Measurements from ENCODE around the gene EPHA2. TPM values are rescaled to one million over a fixed set of nuclear protein-coding genes. Genes with fewer than 3 reads are reported as not detected.
A peak's percentile ranks its signal among the peaks of the same experiment; 100 is the strongest.

Gene EPHA2
- total RNA-seq, 1 donor from 2014 or later, result 76.3 TPM

DNA sequence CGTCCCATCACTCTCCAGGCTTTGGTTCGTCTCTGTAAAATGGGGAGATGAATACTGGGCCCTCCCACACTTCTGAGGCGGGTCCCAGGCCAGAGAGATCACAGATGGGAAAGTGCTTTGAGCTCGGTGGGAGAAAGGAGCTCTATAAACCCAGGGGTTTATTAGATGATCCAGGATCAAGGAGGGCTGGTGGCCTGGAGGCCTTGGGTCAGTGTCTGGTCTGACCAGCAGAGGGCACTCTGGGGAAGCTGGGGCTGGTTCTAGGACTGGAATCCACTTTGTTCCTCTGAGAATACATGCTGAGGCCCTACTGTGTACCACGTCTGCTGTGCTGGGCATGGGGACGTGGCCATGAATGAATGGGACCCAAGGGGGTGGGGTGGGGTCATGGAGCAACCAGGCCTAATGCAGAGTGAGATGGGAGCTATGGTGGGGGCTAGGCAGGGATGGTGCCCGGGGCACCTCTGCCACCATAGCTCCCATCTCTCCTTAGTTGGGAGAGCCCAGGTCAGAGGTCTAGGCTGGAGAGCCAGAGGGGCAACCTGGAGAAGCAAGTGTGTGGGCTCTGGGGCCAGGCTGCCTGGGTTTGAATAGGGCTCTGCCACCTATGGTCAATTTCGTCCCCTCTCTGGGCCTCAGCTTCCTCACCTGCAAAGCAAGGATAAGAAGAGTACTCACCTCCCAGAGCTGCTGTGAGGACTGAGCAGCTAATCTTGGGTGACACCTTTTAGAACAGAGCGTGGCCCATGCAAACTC, 73.4 kb downstream of the EPHA2 start:
- TF ChIP-seq, protein P1, sequence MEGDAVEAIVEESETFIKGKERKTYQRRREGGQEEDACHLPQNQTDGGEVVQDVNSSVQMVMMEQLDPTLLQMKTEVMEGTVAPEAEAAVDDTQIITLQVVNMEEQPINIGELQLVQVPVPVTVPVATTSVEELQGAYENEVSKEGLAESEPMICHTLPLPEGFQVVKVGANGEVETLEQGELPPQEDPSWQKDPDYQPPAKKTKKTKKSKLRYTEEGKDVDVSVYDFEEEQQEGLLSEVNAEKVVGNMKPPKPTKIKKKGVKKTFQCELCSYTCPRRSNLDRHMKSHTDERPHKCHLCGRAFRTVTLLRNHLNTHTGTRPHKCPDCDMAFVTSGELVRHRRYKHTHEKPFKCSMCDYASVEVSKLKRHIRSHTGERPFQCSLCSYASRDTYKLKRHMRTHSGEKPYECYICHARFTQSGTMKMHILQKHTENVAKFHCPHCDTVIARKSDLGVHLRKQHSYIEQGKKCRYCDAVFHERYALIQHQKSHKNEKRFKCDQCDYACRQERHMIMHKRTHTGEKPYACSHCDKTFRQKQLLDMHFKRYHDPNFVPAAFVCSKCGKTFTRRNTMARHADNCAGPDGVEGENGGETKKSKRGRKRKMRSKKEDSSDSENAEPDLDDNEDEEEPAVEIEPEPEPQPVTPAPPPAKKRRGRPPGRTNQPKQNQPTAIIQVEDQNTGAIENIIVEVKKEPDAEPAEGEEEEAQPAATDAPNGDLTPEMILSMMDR (IDR thresholded peaks at IDR 0.05; ENCODE audit: unreplicated experiment), result peak; percentile 78
- Mint-ChIP-seq H3K27me3 (ENCODE audit: low read depth) (no peaks in the 10 kb centered on the region), H3K27ac (no peak overlapping the region), H3K9me3 (no peaks in the 10 kb centered on the region), H3K36me3 (no peaks in the 10 kb centered on the region), H3K4me1 (peaks cover 10% of the 10 kb centered on the region), H3K4me3 (no peak overlapping the region)
- DNase-seq (ENCODE audit: low spot score in 2 of 2, unreplicated experiment in 2 of 2), result peak in 1 of 2 experiments; percentile 73

DNA sequence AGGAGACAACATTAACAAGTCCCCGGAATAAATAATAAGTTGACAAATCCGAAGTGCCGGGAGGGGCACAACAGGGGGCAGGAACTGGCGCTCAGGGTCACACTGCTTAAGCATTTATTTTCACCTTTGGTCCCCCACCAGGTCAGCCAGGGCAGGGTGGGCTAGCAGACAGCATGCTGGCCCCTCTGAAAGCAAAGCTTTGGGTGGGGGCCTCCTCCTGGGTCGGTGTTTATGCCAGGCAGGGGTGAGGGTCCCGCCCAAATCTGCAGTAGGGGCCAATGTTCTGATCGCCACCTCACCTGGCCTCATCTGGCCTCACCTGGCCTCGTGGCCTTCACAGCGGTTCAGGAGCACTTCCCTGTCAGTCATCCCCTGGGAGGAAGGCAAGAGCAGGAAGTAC, 74.2 kb downstream of the EPHA2 start:
- no peak for DNase-seq (ENCODE audit: low spot score in 2 of 2, unreplicated experiment in 2 of 2)
- H3K4me3 Mint-ChIP-seq, result no peak overlapping the region
- H3K27me3 Mint-ChIP-seq (ENCODE audit: low read depth), result no peaks in the 10 kb centered on the region
- H3K36me3 Mint-ChIP-seq, result no peaks in the 10 kb centered on the region
- H3K4me1 Mint-ChIP-seq, result peaks cover 9% of the 10 kb centered on the region
- TF ChIP-seq, protein P1 (IDR thresholded peaks at IDR 0.05; ENCODE audit: unreplicated experiment), result no peak
- H3K9me3 Mint-ChIP-seq, result no peaks in the 10 kb centered on the region
- H3K27ac Mint-ChIP-seq, result no peak overlapping the region

DNA sequence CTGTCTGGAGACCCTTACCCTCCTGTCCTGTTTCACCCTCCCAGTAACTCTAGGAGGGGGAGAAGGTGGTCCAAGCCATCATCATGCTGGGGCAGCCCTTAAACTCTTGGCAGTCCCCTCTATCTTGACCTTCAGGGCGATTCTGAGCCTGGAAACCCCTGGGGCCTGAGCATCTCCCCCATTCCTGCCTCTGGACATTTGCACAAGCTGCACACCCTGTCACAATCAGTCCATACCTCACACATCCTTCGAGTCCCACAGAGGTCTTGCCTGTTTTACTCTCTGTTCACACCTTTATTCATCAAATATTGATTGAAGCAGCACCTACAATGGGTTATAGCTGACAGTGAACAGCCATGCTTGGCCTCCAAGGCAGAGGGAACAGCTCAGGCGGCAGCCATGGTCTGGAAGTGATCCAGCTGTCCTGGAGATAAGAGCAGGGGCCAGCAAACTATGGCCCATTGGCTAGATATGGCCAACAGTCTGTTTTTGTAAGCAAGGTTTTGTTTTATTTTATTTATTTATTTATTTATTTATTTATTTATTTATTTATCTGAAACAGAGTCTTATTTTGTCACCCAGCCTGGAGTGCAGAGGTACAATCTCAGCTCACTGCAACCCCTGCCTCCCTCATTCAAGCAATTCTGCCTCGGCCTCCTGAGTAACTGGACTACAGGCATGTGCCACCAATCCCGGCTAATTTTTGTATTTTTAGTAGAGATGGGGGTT, 75.3 kb downstream of the EPHA2 start:
- DNase-seq (ENCODE audit: low spot score in 2 of 2, unreplicated experiment in 2 of 2), result no peak
- Mint-ChIP-seq H3K4me1 (peaks cover 9% of the 10 kb centered on the region), H3K4me3 (no peak overlapping the region), H3K36me3 (no peaks in the 10 kb centered on the region), H3K27ac (no peak overlapping the region), H3K9me3 (no peaks in the 10 kb centered on the region), H3K27me3 (ENCODE audit: low read depth) (no peaks in the 10 kb centered on the region)
- TF ChIP-seq, protein P1 (IDR thresholded peaks at IDR 0.05; ENCODE audit: unreplicated experiment), result no peak

DNA sequence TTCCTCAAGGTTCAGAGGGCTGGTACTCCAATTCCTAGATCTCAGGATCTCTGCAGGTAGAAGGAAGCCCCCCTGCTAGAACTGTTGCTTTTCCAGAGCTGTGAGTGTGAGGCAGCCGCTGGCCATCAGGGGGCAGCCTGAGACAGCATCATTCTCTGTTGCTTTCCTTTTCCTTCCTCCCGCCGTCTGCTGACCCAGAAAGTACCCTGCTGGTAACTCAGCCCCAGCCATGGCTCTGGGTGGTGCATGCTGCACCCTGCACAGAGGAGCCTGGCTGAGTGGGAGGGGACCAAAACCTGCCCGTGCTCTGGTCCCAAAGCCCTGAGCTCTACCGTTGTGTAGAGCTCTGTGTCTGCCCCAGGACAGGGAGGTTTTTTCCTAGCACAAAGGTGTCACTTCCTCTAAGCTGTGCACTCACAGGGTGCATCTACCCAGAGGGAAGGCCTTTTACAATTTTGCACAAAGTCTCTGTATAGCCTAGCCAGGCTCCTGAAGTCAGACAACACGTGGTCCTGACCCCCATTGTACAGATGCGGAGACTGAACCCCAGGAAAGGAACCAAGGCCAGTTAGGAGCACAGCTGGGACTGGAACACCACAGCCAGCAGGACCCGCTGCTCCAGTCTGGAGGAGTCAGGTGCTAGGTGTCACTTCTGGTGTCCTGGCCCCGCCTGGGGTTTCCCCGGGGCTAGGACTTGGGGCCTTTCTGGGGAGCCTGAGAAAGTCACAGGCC, 76.8 kb downstream of the EPHA2 start:
- Mint-ChIP-seq H3K9me3 (no peaks in the 10 kb centered on the region), H3K4me3 (no peak overlapping the region), H3K27ac (peak overlapping the region; percentile 64), H3K36me3 (no peaks in the 10 kb centered on the region), H3K27me3 (ENCODE audit: low read depth) (peaks cover 4% of the 10 kb centered on the region), H3K4me1 (peaks cover 11% of the 10 kb centered on the region)
- DNase-seq (ENCODE audit: low spot score in 2 of 2, unreplicated experiment in 2 of 2), result peak; percentile 58 to 88
- TF ChIP-seq, protein P1 (IDR thresholded peaks at IDR 0.05; ENCODE audit: unreplicated experiment), result peak; percentile 77

DNA sequence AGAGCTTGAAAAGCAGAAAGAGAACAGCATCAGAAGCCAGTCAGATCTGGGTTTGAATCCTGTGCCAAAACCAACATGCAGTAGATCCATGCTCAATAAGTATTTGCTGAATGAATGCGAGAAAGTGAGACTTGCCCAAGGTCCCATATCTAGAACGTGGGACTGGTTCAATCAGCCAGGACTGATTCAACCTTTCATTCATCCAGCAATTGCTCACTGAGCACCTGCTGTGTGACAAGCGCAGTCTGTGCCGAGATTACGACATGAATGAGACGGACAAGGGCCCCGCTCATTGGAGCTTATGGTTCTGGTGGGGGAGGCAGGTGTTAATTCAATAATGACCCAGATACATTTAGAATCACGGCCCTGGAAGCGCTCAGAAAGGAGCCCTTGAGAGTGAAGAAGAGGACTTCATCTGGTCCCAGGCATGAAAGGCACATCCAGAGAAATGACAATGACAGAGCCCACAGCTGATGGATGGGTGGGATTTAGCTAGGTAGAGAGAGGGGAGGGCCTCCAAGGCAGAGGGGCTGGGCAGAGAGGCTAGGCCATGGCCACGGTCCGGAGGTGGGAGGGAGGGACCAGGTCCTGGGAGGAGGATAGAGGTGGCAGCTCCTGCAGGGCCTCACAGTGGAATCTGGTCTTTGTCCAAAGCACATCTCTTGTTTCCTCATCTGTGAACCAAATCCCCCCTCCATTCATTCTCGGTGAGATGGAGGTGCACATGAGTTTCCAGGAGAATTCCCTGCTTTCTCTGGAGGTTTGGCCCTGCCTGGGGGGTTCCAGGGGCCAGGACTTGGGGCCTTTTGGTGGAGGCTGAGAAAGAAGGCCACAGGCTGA, 78.2 kb downstream of the EPHA2 start:
- H3K27ac Mint-ChIP-seq, result peak overlapping the region; percentile 51
- peaks cover 8% of the 10 kb centered on the region for H3K27me3 Mint-ChIP-seq (ENCODE audit: low read depth)
- H3K4me3 Mint-ChIP-seq, result no peak overlapping the region
- no peaks in the 10 kb centered on the region for H3K36me3 Mint-ChIP-seq
- H3K4me1 Mint-ChIP-seq, result peaks cover 15% of the 10 kb centered on the region
- TF ChIP-seq, protein P1 (IDR thresholded peaks at IDR 0.05; ENCODE audit: unreplicated experiment), result no peak
- DNase-seq (ENCODE audit: low spot score in 2 of 2, unreplicated experiment in 2 of 2), result no peak
- H3K9me3 Mint-ChIP-seq, result no peaks in the 10 kb centered on the region
